ENCODE data around the gene ANKRD11.
A peak's percentile ranks its signal among the peaks of the same experiment; 100 is the strongest.
"Not testable (repeated sequence)": the region's sequence is repeated elsewhere in the genome, so short reads cannot be mapped to it uniquely, and the experiment has no call there.

The ANKRD11 gene

DNA sequence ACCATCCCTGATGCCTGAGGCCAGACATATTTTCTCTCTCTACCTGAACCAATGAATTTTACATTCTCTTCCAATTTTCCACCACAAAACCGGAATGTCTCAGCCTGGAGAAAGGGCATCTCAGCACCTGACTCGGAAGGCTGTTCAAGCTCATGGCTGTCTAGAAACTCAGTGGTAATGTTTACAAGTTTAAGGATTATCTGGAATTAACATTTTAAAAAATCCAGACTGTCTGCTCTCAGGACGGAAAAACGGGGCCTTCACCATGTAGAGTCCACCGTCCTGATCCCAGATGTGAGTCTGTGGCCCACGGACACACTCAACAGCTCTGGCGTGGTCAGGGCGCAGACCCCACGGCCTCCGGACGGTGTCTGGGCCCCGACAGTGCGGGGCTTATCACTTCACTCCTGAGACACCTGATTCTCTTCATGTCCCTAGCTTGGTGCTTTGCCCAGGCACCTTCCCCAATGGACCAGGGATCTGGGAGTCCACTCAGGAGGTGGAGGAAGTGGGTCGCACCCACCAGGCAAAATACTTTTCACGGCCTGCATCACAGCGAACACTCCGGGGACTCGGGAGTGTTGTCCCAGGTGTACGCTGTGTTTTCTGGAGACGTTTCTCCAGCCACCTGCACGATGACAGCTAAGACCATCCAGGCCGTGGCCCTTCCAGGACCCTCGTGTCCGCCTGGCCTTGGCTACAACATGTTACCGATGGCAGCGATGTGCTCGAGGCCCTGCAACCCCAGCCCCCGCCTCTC lies 171.3 kb downstream of the ANKRD11 start:
- no peak for DNase-seq (ENCODE audit: low read depth in 2 of 2, low spot score in 1 of 2)

GRCh38 chr16:89318430-89318758 lies 172.0 kb downstream of the ANKRD11 start:
- no peak for DNase-seq (ENCODE audit: low read depth in 2 of 2, low spot score in 1 of 2)

DNA sequence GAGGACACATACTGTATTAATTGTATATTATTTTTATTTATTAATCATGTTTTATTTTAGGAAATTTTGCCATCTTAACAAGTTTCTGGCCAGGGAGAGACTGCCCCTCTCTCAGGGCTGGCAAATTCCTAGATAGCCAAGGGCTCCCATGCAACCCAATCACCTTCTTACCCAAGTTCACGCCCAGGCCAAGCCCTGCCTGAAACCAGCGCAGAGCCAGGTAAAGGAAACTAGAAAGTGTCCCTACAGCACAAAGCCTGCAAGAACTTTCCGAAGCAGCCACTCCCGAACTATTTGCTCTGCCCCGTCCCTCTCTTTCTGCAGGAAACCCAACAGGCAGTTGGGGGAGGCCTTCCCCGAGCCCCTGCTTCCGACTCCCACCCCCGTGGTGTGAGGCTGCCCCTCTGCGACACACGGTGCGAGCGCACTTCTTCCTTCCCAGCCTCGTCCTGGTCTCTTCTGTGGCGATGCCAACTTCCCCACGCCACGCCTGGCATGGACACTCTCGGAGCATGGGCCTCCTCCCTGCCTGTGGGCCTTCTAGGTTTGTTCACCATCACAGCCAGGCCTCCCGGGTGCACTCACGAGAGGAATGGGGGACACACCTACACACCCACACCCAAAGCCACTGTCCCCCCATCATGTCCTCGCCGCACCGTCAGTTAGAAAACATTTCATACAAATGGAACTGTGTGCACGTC lies 172.5 kb downstream of the ANKRD11 start:
- DNase-seq (ENCODE audit: low read depth in 2 of 2, low spot score in 1 of 2): no peak

DNA sequence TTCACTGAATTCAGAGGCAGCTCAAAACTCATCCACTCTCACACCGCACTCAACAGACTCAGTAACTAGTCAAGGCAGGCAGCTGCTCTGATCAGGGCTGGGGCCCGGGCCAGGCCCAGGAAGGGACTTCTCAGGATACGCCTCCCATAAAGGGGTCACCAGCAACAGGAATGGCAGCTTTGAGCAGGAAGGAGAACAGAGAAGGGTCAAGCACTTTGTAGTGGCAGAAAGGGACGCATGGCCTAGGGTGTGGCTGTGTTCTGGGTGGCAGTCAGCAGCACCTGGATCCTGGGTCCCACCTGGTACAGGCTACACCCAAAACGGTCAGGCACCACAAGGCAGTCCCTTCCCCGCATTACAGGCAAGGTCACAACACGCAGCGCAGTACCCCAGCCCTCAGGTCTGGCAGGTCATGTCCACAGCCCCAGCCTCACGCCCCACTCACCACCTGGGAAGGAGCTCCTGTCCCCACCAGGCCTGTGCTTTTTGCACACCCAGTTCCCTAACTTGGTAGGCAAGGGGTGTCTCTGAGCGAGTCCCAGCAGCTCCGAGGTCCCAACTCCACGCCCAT lies 173.2 kb downstream of the ANKRD11 start:
- no peak for DNase-seq (ENCODE audit: low read depth in 2 of 2, low spot score in 1 of 2)

DNA sequence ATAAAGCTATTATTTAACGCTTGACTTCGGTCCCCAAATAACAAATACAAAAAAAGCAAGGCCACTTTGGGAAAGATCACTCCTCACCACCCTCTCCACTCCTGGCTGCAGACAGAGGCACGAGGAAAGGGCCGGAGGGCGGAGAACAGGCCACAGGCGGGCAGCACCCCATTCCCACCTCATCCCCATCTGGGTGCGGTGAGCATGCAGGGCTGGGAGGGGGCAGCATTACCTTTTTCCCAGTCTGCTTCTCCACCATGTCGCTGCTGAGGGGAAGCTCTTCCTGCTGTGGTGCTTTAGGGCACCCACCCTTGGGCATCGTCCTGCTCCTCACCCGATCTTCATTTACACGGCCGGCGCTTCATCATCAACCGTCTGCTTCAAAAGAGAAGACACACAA lies 173.7 kb downstream of the ANKRD11 start:
- no peak for DNase-seq (ENCODE audit: low read depth in 2 of 2, low spot score in 1 of 2)

- peak; percentile 47 to 54 for DNase-seq (ENCODE audit: low read depth in 2 of 2, low spot score in 1 of 2)
Observed at GRCh38 chr16:89315791-89316581, 174.4 kb downstream of the ANKRD11 start.

- no peak for DNase-seq (ENCODE audit: low read depth in 2 of 2, low spot score in 1 of 2)
Observed at GRCh38 chr16:89315271-89315670, 175.1 kb downstream of the ANKRD11 start.

DNA sequence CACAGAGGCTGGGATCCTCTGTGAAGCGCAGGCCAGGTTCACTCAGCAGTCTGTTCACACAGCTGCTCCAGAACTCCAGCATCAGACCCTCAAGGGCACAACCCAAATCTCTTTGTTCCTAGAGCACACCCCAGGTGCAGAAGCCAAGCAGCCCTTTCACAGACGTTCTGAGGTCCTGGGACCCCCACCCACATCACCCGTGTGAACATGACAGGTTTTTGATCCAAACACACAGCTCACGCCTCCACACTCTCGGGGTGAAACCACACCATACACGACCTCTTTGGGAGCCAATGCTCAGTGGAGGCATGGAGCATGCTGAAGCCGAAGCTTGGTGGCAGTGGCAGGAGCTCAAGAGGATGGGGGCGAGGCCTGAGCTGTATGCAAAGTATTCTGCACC lies 175.5 kb downstream of the ANKRD11 start:
- no peak for DNase-seq (ENCODE audit: low read depth in 2 of 2, low spot score in 1 of 2)

DNA sequence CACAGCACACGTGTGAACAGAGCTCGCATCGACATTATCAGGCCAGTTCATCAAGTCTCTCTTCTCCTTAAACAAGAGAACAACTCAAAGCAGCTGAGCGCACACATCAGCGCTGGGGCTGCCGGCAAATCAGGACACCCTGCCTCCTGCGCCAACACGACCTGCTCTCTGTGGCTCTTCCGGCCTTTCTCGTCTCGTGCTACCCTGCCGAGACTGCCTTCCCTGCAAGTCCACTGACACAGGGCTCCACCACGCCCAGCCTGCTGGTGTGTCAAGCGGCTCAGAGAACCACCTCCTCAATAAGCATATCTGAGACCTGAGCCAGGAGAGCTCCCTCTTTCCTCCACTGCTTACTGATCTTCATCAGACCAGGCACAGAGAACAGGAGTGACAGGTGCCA lies 176.0 kb downstream of the ANKRD11 start:
- no peak for DNase-seq (ENCODE audit: low read depth in 2 of 2, low spot score in 1 of 2)

DNA sequence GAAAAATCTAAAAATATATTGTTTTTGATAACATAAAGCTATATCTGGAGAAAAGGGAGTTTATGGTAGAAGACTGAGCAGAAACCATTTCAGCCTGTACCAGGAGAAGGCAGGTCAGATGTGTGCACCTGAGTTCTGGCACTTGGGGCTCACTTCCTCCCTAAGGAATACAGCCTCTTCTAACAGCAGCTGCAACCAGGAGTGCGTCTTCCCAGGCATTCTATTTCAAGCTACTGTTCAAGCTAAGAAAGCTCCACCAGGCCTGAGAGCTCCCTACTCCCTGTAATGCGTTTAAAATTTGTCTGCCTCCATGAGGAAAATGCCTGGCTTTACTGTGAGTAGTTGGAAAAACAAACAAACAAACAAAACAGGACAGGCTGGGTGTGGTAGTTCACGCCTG lies 176.8 kb downstream of the ANKRD11 start:
- DNase-seq (ENCODE audit: low read depth in 2 of 2, low spot score in 1 of 2): no peak

DNA sequence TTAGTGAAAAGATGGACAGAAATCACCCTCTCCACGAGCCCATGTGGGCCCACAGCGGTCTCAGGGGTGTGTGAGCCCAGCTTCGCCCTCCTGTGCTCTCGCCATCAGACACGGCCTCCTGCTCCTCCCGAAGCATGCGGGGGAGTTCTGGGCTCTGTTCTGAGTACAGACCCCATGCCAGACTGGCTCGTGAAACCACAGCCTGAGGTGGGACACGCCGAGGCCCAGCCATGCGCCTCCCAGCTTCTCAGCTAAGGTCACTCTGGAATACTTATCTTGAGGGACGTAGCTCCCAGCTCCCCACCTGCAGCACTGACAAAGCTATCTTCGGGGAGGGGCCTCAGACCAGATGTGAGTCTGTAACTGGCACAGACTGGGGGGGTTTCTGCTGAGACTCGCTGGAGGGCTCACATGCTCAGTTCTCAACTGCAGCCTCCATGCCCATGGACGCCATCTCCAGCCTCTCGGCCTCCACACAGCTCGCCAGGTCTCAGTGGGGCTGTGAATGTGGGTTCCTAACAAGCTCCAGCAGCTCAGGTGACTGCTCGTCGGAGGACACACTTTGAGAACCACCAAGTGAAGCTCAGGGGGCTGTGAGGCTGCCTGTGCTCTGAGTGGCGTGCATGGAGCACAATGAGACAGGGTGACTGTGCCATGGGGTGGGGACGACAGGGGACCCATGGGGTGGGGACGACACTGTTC lies 177.6 kb downstream of the ANKRD11 start:
- DNase-seq (ENCODE audit: low read depth in 2 of 2, low spot score in 1 of 2): no peak

DNA sequence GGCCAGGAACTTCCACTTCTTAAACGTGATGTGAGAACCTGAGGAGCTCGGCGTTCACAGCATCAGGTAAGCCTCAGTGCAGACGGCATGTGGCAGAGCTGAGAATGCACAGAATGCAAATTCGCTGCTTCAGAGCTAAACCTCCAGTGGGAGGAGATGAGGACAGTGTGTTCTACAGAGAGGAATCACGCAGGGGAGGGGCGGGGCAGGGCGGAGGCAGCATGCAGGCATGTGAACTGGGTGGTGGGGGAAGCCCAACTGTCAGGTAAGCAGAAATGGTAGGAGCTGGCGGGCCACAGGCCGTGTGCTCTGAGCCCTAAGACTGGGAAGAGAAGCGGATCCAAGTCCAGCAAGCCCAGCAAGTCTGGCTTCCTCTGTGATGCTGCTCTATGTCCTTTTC lies 178.2 kb downstream of the ANKRD11 start:
- DNase-seq (ENCODE audit: low read depth in 2 of 2, low spot score in 1 of 2): no peak

GRCh38 chr16:89311636-89312035 lies 178.7 kb downstream of the ANKRD11 start:
- no peak for DNase-seq (ENCODE audit: low read depth in 2 of 2, low spot score in 1 of 2)

GRCh38 chr16:89309438-89310122 lies 180.8 kb downstream of the ANKRD11 start:
- DNase-seq (ENCODE audit: low read depth in 2 of 2, low spot score in 1 of 2): no peak

DNA sequence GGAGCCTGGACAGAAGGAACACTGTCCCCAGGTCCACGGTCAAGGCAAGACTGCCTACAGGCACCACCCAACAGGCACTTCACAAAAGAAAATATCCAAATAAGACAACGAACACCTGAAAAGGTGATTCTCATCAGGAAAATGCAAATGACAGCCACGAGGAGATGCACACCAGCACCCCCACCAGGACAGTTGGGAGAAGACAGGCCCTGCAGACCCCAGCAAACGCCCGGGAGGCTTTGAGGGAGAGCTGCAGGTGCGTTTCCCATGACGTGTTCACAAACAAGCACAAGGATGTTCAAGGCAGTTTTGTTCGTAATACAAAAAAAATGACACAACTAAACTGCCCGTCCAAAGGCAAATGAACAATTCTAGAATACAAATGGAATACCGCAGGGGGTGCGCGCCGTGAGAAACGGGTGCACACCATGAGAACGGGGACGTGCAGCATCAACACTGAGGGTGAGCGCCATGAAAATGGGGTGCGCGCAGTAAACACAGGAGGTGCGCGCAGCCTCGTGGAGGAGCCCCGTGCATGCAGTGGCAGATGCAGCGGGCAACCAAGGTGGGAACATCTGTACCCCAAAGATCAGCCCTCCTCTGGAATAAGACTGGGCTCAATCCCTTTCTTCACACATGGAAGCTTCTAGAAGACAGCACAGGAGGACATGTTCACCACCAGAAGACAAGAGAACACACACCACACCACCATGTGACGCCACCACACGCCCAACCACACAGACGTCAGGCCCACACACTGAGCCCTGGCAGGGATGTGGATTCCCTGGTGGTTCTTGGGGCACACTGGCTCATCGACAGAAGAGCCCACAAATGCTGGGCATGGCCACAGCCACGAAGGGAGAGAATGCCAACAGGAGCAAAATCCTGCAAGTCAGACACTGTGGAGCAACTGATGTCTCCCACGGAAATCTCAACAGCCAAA lies 181.7 kb downstream of the ANKRD11 start:
- DNase-seq (ENCODE audit: low read depth in 2 of 2, low spot score in 1 of 2): no peak

- no peak for DNase-seq (ENCODE audit: low read depth in 2 of 2, low spot score in 1 of 2)
Observed at GRCh38 chr16:89307421-89307805, 182.9 kb downstream of the ANKRD11 start.

DNA sequence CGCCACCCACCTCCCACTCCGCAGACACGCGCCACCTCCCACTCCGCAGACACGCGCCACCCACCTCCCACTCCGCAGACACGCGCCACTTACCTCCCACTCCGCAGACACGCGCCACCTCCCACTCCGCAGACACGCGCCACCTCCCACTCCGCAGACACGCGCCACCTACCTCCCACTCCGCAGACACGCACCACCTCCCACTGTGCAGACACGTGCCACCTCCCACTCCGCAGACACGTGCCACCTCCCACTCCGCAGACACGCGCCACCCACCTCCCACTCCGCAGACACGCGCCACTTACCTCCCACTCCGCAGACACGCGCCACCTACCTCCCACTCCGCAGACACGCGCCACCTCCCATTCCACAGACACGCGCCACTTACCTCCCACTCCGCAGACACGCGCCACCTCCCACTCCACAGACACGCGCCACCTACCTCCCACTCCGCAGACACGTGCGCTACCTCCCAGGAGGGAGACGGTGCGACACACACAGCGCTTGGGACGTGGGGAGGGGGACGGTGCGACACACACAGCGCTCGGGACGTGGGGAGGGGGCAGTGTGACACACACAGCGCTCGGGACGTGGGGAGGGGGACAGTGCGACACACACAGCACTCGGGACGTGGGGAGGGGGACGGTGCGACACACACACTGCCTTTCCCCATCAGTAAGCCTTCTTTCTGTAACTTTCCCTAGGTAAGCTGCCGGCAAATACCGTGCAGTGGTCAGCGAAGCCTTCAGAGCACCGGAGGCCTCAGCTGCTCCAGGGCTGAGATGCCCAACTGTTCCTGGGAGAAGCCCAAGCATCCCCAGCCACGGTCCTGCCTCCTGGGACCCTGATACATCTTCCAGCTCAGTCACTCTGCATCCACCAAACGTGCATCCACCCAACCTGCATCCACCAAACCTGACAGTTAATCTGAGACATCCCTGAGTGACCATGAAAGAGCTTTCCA lies 183.6 kb downstream of the ANKRD11 start:
- not testable (repeated sequence) for DNase-seq (ENCODE audit: low read depth in 2 of 2, low spot score in 1 of 2)

DNA sequence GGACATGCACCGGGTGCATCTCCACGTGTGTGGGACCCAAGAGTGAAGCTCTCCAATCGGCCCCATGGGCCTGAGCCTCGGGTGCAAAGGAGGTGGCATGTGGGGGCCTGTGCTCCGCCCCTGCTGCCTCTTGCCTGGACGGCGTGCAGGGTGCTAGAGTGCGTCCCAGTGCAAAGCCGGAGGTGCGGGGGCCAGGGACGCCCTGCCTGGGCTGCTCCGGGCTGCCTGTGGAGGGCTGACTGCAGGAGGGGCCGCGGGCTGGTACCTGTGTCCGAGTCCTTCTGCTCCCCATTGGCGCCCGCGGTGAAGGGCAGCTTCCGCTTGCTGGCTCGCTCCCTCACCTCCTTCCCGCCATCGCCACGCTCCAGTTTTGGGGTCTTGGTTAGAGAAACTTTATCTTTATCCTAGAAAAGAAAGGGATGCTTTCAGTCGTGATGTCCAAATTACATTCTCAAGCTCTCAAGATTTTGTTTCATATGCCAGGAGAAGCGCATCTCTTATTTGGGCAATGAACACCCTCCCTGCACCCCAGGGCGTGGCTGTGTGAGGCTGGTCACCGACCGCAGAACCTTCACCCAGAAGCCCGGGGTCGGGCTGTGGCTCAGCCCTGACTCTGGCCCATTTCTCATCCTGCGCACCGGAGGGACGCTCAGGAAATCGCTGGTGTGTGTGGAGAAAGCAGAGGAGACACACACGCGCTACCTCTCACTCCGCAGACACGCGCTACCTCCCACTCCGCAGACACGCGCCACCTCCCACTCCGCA lies 185.2 kb downstream of the ANKRD11 start:
- DNase-seq (ENCODE audit: low read depth in 2 of 2, low spot score in 1 of 2): no peak
